C1 segment of cervical spinal cord (tissue), 14 donors: ENCODE results near the gene SUPT3H.

ENCODE experiments used
- DNase-seq, 14 donors: peaks; one replicate each; lab custom pipeline; 2025; lab: John Stamatoyannopoulos, UW

The SUPT3H gene

GRCh38 chr6:45256697-45257695 is 120.7 kb downstream of the SUPT3H start:
- DNase-seq, result no peak

GRCh38 chr6:45255434-45255833 is 122.3 kb downstream of the SUPT3H start:
- no peak for DNase-seq

GRCh38 chr6:45254253-45254652 is 123.5 kb downstream of the SUPT3H start:
- DNase-seq, result no peak

- DNase-seq, result no peak
Measured at GRCh38 chr6:45253453-45253852, 124.3 kb downstream of the SUPT3H start.

GRCh38 chr6:45231660-45232059 is 146.1 kb downstream of the SUPT3H start:
- DNase-seq, result no peak

- DNase-seq, result no peak
Measured at GRCh38 chr6:45229416-45229815, 148.3 kb downstream of the SUPT3H start.

GRCh38 chr6:45226081-45226480 is 151.7 kb downstream of the SUPT3H start:
- DNase-seq, result no peak

GRCh38 chr6:45222380-45222779 is 155.4 kb downstream of the SUPT3H start:
- no peak for DNase-seq

GRCh38 chr6:45215759-45216158 is 162.0 kb downstream of the SUPT3H start:
- DNase-seq, result no peak

- DNase-seq, result no peak
Measured at GRCh38 chr6:45212976-45213375, 164.8 kb downstream of the SUPT3H start.

GRCh38 chr6:45209762-45210161 is 168.0 kb downstream of the SUPT3H start:
- no peak for DNase-seq

GRCh38 chr6:45206793-45207492 is 170.8 kb downstream of the SUPT3H start:
- no peak for DNase-seq

- no peak for DNase-seq
Measured at GRCh38 chr6:45201484-45201883, 176.2 kb downstream of the SUPT3H start.

- no peak for DNase-seq
Measured at GRCh38 chr6:45200510-45200909, 177.2 kb downstream of the SUPT3H start.

- DNase-seq, result no peak
Measured at GRCh38 chr6:45199554-45199953, 178.2 kb downstream of the SUPT3H start.

GRCh38 chr6:45196121-45196520 is 181.6 kb downstream of the SUPT3H start:
- no peak for DNase-seq

- no peak for DNase-seq
Measured at GRCh38 chr6:45195137-45195536, 182.6 kb downstream of the SUPT3H start.

- no peak for DNase-seq
Measured at GRCh38 chr6:45192556-45192955, 185.2 kb downstream of the SUPT3H start.

GRCh38 chr6:45191414-45191813 is 186.3 kb downstream of the SUPT3H start:
- no peak for DNase-seq

- DNase-seq, result no peak
Measured at GRCh38 chr6:45187836-45188235, 189.9 kb downstream of the SUPT3H start.

- DNase-seq, result no peak
Measured at GRCh38 chr6:45185403-45186251, 192.1 kb downstream of the SUPT3H start.

GRCh38 chr6:45184937-45185336 is 192.8 kb downstream of the SUPT3H start:
- DNase-seq, result no peak
